ENCODE measurements around the gene PLA2G12B. TPM values are rescaled to one million over a fixed set of nuclear protein-coding genes. Genes with fewer than 3 reads are reported as not detected.

PLA2G12B gene
- total and polyA plus RNA-seq, 2 of the 8 experiments (the other 6 are each of a cell fraction or from before 2014, with no cell fraction given): not detected

DNA sequence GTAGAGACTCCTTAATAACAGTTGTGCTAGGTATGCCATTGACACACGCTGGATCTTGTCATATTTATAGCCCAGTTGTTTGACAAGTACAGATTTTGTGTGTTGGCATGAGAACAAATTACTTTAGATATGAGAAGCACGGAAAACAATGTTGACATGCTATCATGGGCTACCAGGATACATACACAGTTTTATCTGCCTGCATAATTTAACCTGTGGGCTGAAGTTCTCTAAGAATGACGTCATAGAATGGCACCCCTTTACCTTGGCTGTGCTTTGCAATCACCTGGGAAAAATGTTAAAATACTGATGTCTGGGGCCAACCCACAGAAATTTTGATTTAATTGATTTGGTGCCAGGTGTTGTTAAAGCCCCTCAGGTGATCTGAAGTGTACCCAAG is 2.8 kb downstream of the PLA2G12B start:
- Histone ChIP-seq H4K8ac (ENCODE audit: extremely low read depth, insufficient read depth, low read length) (no peak overlapping the region), H3K4ac (replicated peaks; ENCODE audit: insufficient read length, low read depth, low read length) (no peak overlapping the region), H4K20me1 (replicated peaks in 1 of 2; ENCODE audit: control insufficient read depth in 1 of 2, insufficient read depth in 2 of 2, low read length in 2 of 2) (no peaks in the 10 kb centered on the region), H2BK20ac (ENCODE audit: low read length) (no peak overlapping the region), H3K23ac (ENCODE audit: insufficient read length) (no peak overlapping the region), H4K5ac (ENCODE audit: insufficient read length, low read depth, low read length) (no peak overlapping the region), H3K56ac (replicated peaks; ENCODE audit: insufficient read length, low read depth, low read length) (no peak overlapping the region), H3K9ac (replicated peaks in 1 of 4; ENCODE audit: extremely low read depth in 1 of 4, low read depth in 3 of 4, low read length in 3 of 4) (no peak overlapping the region), H3K79me2 (ENCODE audit: control insufficient read depth in 1 of 2, insufficient read depth in 2 of 2, low read length in 2 of 2) (no peaks in the 10 kb centered on the region), H2BK5ac (ENCODE audit: low read depth, low read length) (no peak overlapping the region), H3K14ac (ENCODE audit: insufficient read length) (no peak overlapping the region), H3K36me3 (ENCODE audit: control insufficient read depth in 2 of 4, insufficient read depth in 4 of 4, low read length in 3 of 4) (no peaks in the 10 kb centered on the region), H3K79me1 (ENCODE audit: low read depth, low read length) (no peaks in the 10 kb centered on the region), H3K27ac (ENCODE audit: low read depth, low read length) (no peak overlapping the region), H3K9me3 (ENCODE audit: insufficient read depth in 2 of 2, low read depth in 1 of 2, low read length in 1 of 2) (no peaks in the 10 kb centered on the region), H3K27me3 (replicated peaks in 1 of 4; ENCODE audit: control insufficient read depth in 3 of 4, extremely low read depth in 1 of 4, insufficient read depth in 3 of 4, low read length in 3 of 4) (no peaks in the 10 kb centered on the region), H3K4me2 (ENCODE audit: insufficient read depth in 1 of 2, low read depth in 2 of 2, low read length in 2 of 2) (no peak overlapping the region), H2AK5ac (ENCODE audit: low read depth, low read length) (no peak overlapping the region), H2BK120ac (replicated peaks; ENCODE audit: low read depth, low read length) (no peak overlapping the region), H3K23me2 (ENCODE audit: low read depth, low read length) (no peaks in the 10 kb centered on the region), H2BK15ac (ENCODE audit: low read length) (no peak overlapping the region), H2AFZ (ENCODE audit: low read length) (no peak overlapping the region), H3K4me1 (replicated peaks in 1 of 4; ENCODE audit: control insufficient read depth in 3 of 4, insufficient read depth in 4 of 4, low read length in 3 of 4) (peaks cover 8 to 18% (median 11%) of the 10 kb centered on the region in 4 experiments; a peak in 5 of 7 replicates), H3K4me3 (ENCODE audit: extremely low read depth in 1 of 4, insufficient read depth in 2 of 4, low read depth in 3 of 4, low read length in 4 of 4) (no peak overlapping the region), H4K91ac (replicated peaks; ENCODE audit: insufficient read length, low read length) (no peak overlapping the region), H2BK12ac (ENCODE audit: low read depth, low read length) (no peak overlapping the region), H3K18ac (ENCODE audit: extremely low read depth, low read length) (no peak overlapping the region)
- TF ChIP-seq KDM4A (IDR thresholded peaks at IDR 0.05; ENCODE audit: low read depth, low read length, severe bottlenecking) (no peak), ASH2L (IDR thresholded peaks at IDR 0.05; ENCODE audit: low read length) (no peak), CBX5 (IDR thresholded peaks at IDR 0.05; ENCODE audit: low read depth, low read length) (no peak), CEBPB (IDR thresholded peaks at IDR 0.05; ENCODE audit: low read depth, low read length) (no peak), EGR1 (IDR thresholded peaks at IDR 0.05; ENCODE audit: borderline replicate concordance, low read depth, low read length) (no peak), KDM5A (IDR thresholded peaks at IDR 0.05; ENCODE audit: low read length) (no peak), USF2 (IDR thresholded peaks at IDR 0.05; ENCODE audit: low read length) (no peak)
- no peak for DNase-seq (ENCODE audit: low read depth in 1 of 2, low spot score in 2 of 2)
- WGBS, 2 experiments (ENCODE audit: extremely low coverage in 1 of 2, insufficient coverage in 1 of 2, insufficient read length in 1 of 2, insufficient replicate concordance in 2 of 2, low coverage in 1 of 2, low lambda C conversion rate in 2 of 2, missing lambda C conversion rate in 1 of 2): 87% methylated on average over 3 of the region's 3 CpGs; no CpG with 5 or more reads in 1 of the 2 experiments
- CTCF ChIA-PET (ENCODE audit: partially characterized antibody): no interaction called here
- FAIRE-seq: no peak
- POLR2A ChIA-PET (ENCODE audit: partially characterized antibody): no interaction called here

All from H1 (cell line).